CD4-positive, alpha-beta T cell (primary cell): Measurements from ENCODE around the gene NEURL1. TPM values are rescaled to one million over a fixed set of nuclear protein-coding genes. Genes with fewer than 3 reads are reported as not detected.

Experiments used
- ATAC-seq: fragments of 200-7000 bp; cut with Tn5 transposase; one replicate; pipeline ENCODE4 v1.10.0; 2022; ENCODE audit warnings: mild to moderate bottlenecking; ENCODE audit not compliant: poor library complexity
- CTCF ChIA-PET: fragments of 350-600 bp; sonication (Branson Sonifier 250); formaldehyde crosslinking; loops from one replicate; lab custom pipeline; 2021; ENCODE audit warnings: antibody characterized with exemption, inconsistent platforms; lab: Charles Lee
- POLR2A ChIA-PET: fragments of 350-600 bp; sonication (Branson Sonifier 250); formaldehyde crosslinking; loops from one replicate; lab custom pipeline; 2021; ENCODE audit warnings: antibody characterized with exemption, inconsistent platforms; lab: Charles Lee
- DNase-seq, 14 experiments: peaks; one replicate each; pipeline ENCODE4 v3.0.0-alpha.2; 2013 to 2020; ENCODE audit warnings: mixed read lengths in 2 of 14
- H3K27ac ChIP-seq, 2 donors: one replicate each; pipeline versions ENCODE4 v1.5.1 to v1.7.0; 2013; ENCODE audit warnings: low read length in 2 of 2, low read depth in 1 of 2, mild to moderate bottlenecking in 1 of 2
- H3K27me3 ChIP-seq, 2 experiments: 1 replicate in 1 of 2; 2 replicates in 1 of 2; pipeline versions ENCODE4 v1.6.1 to v1.7.0; 2013; ENCODE audit warnings: low read length in 2 of 2, control low read depth in 1 of 2, mild to moderate bottlenecking in 1 of 2, moderate library complexity in 1 of 2; ENCODE audit not compliant: insufficient read depth in 2 of 2, control insufficient read depth in 1 of 2
- H3K36me3 ChIP-seq: one replicate; pipeline ENCODE4 v1.6.1; 2013; ENCODE audit warnings: low read length, control low read depth; ENCODE audit not compliant: insufficient read depth
- H3K4me1 ChIP-seq: one replicate; pipeline ENCODE4 v1.6.1; 2013; ENCODE audit warnings: low read length, control low read depth; ENCODE audit not compliant: insufficient read depth
- H3K4me3 ChIP-seq: one replicate; pipeline ENCODE4 v1.5.1; 2013; ENCODE audit warnings: mild to moderate bottlenecking, low read length, moderate library complexity
- H3K9me3 ChIP-seq, 2 experiments: 1 replicate in 1 of 2; 2 replicates in 1 of 2; pipeline versions ENCODE4 v1.6.1 to v1.7.0; 2013; ENCODE audit warnings: low read length in 2 of 2, mild to moderate bottlenecking in 2 of 2, control low read depth in 1 of 2, moderate library complexity in 1 of 2; ENCODE audit not compliant: control insufficient read depth in 1 of 2, insufficient read depth in 1 of 2
- H3K27ac Mint-ChIP-seq: one replicate; pipeline ENCODE4 v1.8.0; 2020; ENCODE audit warnings: mixed read lengths
- H3K27me3 Mint-ChIP-seq: one replicate; pipeline ENCODE4 v1.8.0; 2021; ENCODE audit warnings: mixed read lengths
- H3K36me3 Mint-ChIP-seq: one replicate; pipeline ENCODE4 v1.8.0; 2021; ENCODE audit warnings: low read depth, mixed read lengths
- H3K4me1 Mint-ChIP-seq: one replicate; pipeline ENCODE4 v1.8.0; 2021; ENCODE audit warnings: low read depth, mixed read lengths
- H3K4me3 Mint-ChIP-seq: one replicate; pipeline ENCODE4 v1.8.0; 2020; ENCODE audit warnings: mild to moderate bottlenecking, mixed read lengths
- H3K9me3 Mint-ChIP-seq: one replicate; pipeline ENCODE4 v1.8.0; 2020; ENCODE audit warnings: mixed read lengths
- intact Hi-C, 2 experiments: fragments of 100-400 bp; cut with DNase I in 1 of 2; cut with micrococcal nuclease in 1 of 2; formaldehyde crosslinking; loops; one replicate each; pipeline versions ENCODE4 v1.15.1 to v1.9.0; 2023 to 2025; cut with DNase I, micrococcal nuclease
- total RNA-seq, 174 experiments: library from RNA in 2 of 174; stranded (reverse) in 2 of 174; gene quantifications; one replicate each; pipeline ENCODE4 v1.2.3 and lab custom pipeline; 2021 to 2026
- TF ChIP-seq, protein P1 (sequence below): fragments of 200-600 bp; IDR thresholded peaks from one replicate; pipeline ENCODE4 v1.8.0; 2022; ENCODE audit warnings: antibody characterized with exemption, mild to moderate bottlenecking

NEURL1 gene
- total RNA-seq, 2 experiments from 2014 or later, result 0.85 to 1.1 TPM

DNA sequence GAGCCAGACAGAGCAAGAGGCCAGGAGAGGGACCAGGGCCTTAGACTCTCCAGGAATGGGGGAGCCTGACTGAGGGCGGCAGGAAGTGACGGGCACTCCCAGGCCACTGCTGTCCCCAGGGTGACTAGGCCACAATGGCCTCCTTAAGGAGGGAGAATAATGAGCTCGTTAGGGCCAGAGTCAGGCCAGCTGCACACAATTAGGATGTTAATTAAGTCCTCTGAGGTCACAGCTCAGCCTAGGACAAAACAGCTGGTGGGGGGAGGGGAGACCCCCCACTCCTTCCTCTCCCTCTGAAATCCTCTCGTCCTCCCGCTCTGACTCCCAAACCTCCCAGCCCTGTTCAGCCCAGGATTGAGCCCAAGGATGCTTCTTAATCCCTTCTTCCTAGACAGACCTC lies 143.0 kb downstream of the NEURL1 start:
- H3K27me3 ChIP-seq, result no peaks in the 10 kb centered on the region
- CTCF ChIA-PET, result no interaction called here
- TF ChIP-seq, protein P1, sequence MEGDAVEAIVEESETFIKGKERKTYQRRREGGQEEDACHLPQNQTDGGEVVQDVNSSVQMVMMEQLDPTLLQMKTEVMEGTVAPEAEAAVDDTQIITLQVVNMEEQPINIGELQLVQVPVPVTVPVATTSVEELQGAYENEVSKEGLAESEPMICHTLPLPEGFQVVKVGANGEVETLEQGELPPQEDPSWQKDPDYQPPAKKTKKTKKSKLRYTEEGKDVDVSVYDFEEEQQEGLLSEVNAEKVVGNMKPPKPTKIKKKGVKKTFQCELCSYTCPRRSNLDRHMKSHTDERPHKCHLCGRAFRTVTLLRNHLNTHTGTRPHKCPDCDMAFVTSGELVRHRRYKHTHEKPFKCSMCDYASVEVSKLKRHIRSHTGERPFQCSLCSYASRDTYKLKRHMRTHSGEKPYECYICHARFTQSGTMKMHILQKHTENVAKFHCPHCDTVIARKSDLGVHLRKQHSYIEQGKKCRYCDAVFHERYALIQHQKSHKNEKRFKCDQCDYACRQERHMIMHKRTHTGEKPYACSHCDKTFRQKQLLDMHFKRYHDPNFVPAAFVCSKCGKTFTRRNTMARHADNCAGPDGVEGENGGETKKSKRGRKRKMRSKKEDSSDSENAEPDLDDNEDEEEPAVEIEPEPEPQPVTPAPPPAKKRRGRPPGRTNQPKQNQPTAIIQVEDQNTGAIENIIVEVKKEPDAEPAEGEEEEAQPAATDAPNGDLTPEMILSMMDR, result no peak
- POLR2A ChIA-PET, result no interaction called here
- H3K9me3 Mint-ChIP-seq, result no peaks in the 10 kb centered on the region
- peaks cover 5% of the 10 kb centered on the region for H3K36me3 Mint-ChIP-seq
- intact Hi-C loops, result no loop called here
- DNase-seq, result no peak
- no peak for ATAC-seq
- no peak overlapping the region for H3K27ac ChIP-seq
- H3K9me3 ChIP-seq, result no peaks in the 10 kb centered on the region
- H3K4me1 Mint-ChIP-seq, result no peaks in the 10 kb centered on the region
- no peak overlapping the region for H3K27ac Mint-ChIP-seq
- H3K27me3 Mint-ChIP-seq, result no peaks in the 10 kb centered on the region
- H3K36me3 ChIP-seq, result no peaks in the 10 kb centered on the region
- H3K4me1 ChIP-seq, result no peaks in the 10 kb centered on the region
- H3K4me3 Mint-ChIP-seq, result no peak overlapping the region
- H3K4me3 ChIP-seq, result no peak overlapping the region

DNA sequence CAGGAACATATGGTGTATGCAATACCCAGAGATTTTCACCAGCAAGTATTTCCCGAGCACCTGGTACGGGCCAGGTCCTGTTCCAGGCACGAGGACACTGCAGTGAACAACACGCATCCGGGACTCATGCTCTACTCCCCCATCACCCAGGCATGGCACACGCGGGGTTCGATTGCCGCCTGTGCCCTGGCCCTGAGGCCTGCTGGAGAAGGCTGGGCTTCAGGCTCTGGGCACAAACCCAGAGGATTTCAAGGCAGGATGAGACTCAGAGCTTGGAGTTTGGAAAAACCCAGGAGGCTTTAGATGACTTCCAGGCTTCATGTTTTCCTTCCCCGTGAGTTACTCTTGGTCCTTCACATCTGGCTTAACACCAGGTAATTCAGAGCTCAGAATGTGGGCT lies 143.5 kb downstream of the NEURL1 start:
- no peaks in the 10 kb centered on the region for H3K27me3 ChIP-seq
- TF ChIP-seq, protein P1, result no peak
- no peak overlapping the region for H3K4me3 Mint-ChIP-seq
- no peaks in the 10 kb centered on the region for H3K9me3 ChIP-seq
- no peak overlapping the region for H3K4me3 ChIP-seq
- intact Hi-C loops, result no loop called here
- ATAC-seq (no peak), DNase-seq (no peak)
- H3K9me3 Mint-ChIP-seq, result no peaks in the 10 kb centered on the region
- ChIA-PET CTCF (no interaction called here), POLR2A (no interaction called here)
- no peak overlapping the region for H3K27ac Mint-ChIP-seq
- no peaks in the 10 kb centered on the region for H3K4me1 Mint-ChIP-seq
- H3K36me3 ChIP-seq, result no peaks in the 10 kb centered on the region
- no peak overlapping the region for H3K27ac ChIP-seq
- H3K27me3 Mint-ChIP-seq, result no peaks in the 10 kb centered on the region
- peaks cover 5% of the 10 kb centered on the region for H3K36me3 Mint-ChIP-seq
- no peaks in the 10 kb centered on the region for H3K4me1 ChIP-seq

DNA sequence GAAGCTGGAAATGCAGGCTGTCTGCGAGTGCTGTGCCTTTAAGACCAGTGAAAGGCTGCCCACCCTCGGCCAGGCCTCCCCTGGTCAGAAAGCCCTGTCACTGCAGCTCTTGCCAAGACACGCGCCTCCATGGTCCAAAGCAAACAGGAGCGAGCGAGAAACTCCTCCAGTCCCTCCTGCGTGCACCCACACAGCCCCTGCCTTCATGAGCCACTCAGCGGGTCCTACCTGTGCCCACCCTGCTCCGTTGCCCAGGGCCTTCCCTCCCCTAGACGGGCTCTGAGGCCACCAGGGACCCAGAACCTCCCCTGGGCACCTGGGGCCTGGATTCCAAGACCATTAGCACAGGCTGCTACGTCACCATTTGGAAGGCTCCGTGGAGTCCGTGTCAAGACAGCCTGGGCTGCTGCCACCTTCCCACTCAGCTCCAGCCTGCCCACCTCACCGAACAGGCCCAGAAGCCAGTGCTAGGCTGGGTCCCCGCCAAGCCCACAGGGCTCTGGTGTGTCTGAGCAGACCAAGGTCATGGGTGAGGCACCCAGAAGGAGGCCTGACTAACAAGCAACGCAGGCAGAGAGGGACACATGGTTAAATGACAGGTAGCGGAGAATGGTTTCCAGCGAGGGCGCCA lies 144.5 kb downstream of the NEURL1 start:
- CTCF ChIA-PET, result no interaction called here
- no peak for ATAC-seq
- H3K4me3 Mint-ChIP-seq, result no peak overlapping the region

More for the DNA sequence above, 144.5 kb downstream of the NEURL1 start:
- POLR2A ChIA-PET, result no interaction called here
- Mint-ChIP-seq H3K36me3 (peaks cover 5% of the 10 kb centered on the region), H3K4me1 (no peaks in the 10 kb centered on the region), H3K27me3 (no peaks in the 10 kb centered on the region), H3K9me3 (no peaks in the 10 kb centered on the region), H3K27ac (no peak overlapping the region)
- Histone ChIP-seq H3K9me3 (no peaks in the 10 kb centered on the region), H3K27me3 (no peaks in the 10 kb centered on the region), H3K27ac (no peak overlapping the region), H3K36me3 (no peaks in the 10 kb centered on the region), H3K4me1 (no peaks in the 10 kb centered on the region), H3K4me3 (no peak overlapping the region)
- no peak for DNase-seq
- intact Hi-C loops, result no loop called here
- TF ChIP-seq, protein P1, result no peak
